SK-N-SH (cell line): Measurements from ENCODE around the gene FANCI. TPM values are rescaled to one million over a fixed set of nuclear protein-coding genes. Genes with fewer than 3 reads are reported as not detected.

Source experiments
- CTCF ChIA-PET: fragments of 300-600, 350-600 bp; formaldehyde crosslinking; extraction: SDS; loops from one replicate; lab custom pipeline; 2021; lab: Yijun Ruan, JAX
- POLR2A ChIA-PET: fragments of 350-600 bp; sonication (Branson Sonifier 250); formaldehyde crosslinking; extraction: SDS; loops from one replicate; lab custom pipeline; 2020; ENCODE audit warnings: antibody characterized with exemption, inconsistent platforms; lab: Yijun Ruan, JAX
- DNase-seq: peaks from one replicate; pipeline ENCODE4 v3.0.0; 2012
- H2AFZ ChIP-seq: fragments of 200-600 bp; sonication (generic); 2 replicates; pipeline ENCODE4 v1.8.1; 2016; ENCODE audit warnings: antibody characterized with exemption, mild to moderate bottlenecking, low read depth
- H3F3A ChIP-seq: fragments of 200-600 bp; sonication (generic); replicated peaks from 2 replicates; pipeline ENCODE3; 2016; ENCODE audit warnings: antibody characterized with exemption, mild to moderate bottlenecking; ENCODE audit not compliant: insufficient read depth
- H3K27ac ChIP-seq, 2 experiments: fragments of 200-500 bp in 1 of 2; fragments of 200-600 bp in 1 of 2; sonication (Bioruptor generic) in 1 of 2; sonication (generic), shearing (Covaris generic) in 1 of 2; 2 replicates each; pipeline versions ENCODE4 v1.5.1 to v1.6.1; 2014 to 2016; ENCODE audit warnings: low read depth in 2 of 2, inconsistent platforms in 1 of 2, low read length in 1 of 2, mild to moderate bottlenecking in 1 of 2, mixed read lengths in 1 of 2
- H3K27me3 ChIP-seq: fragments of 200-600 bp; sonication (generic), shearing (Covaris generic); 2 replicates; pipeline ENCODE4 v1.6.1; 2016; ENCODE audit warnings: mixed run types; ENCODE audit not compliant: insufficient read depth
- H3K36me3 ChIP-seq, 2 experiments: fragments of 200-500 bp in 1 of 2; fragments of 200-600 bp in 1 of 2; sonication (Bioruptor generic) in 1 of 2; sonication (generic) in 1 of 2; replicated peaks in 1 of 2; 2 replicates each; pipeline versions ENCODE3 to v1.5.1; 2014 to 2016; ENCODE audit warnings: low read length in 1 of 2, mild to moderate bottlenecking in 1 of 2; ENCODE audit not compliant: insufficient read depth in 2 of 2, control insufficient read depth in 1 of 2
- H3K4me1 ChIP-seq, 2 experiments: fragments of 200-500 bp in 1 of 2; fragments of 200-600 bp in 1 of 2; sonication (Bioruptor generic) in 1 of 2; sonication (generic), shearing (Covaris generic) in 1 of 2; 2 replicates each; pipeline versions ENCODE4 v1.5.1 to v1.6.1; 2014 to 2016; ENCODE audit warnings: low read depth in 1 of 2, low read length in 1 of 2, mixed run types in 1 of 2; ENCODE audit not compliant: insufficient read depth in 2 of 2, control insufficient read depth in 1 of 2
- H3K4me2 ChIP-seq: fragments of 200-600 bp; sonication (generic), shearing (Covaris generic); 2 replicates; pipeline ENCODE4 v1.6.1; 2017; ENCODE audit warnings: mixed run types
- H3K4me3 ChIP-seq, 2 experiments: fragments of 200-500 bp in 1 of 2; fragments of 200-600 bp in 1 of 2; sonication (Bioruptor generic) in 1 of 2; sonication (generic), shearing (Covaris generic) in 1 of 2; 2 replicates each; pipeline versions ENCODE4 v1.5.1 to v1.8.1; 2014 to 2016; ENCODE audit warnings: low read depth in 2 of 2, inconsistent platforms in 1 of 2, low read length in 1 of 2, mild to moderate bottlenecking in 1 of 2, mixed read lengths in 1 of 2, moderate library complexity in 1 of 2
- H3K79me2 ChIP-seq: fragments of 200-600 bp; sonication (generic); 2 replicates; pipeline ENCODE4 v1.8.1; 2017; ENCODE audit warnings: mild to moderate bottlenecking; ENCODE audit not compliant: insufficient read depth
- H3K9ac ChIP-seq: fragments of 200-600 bp; sonication (generic); 2 replicates; pipeline ENCODE4 v1.6.1; 2017; ENCODE audit warnings: mixed run types
- H3K9me2 ChIP-seq: fragments of 200-600 bp; sonication (generic); 2 replicates; pipeline ENCODE4 v1.6.1; 2017; ENCODE audit warnings: mixed run types
- H3K9me3 ChIP-seq: fragments of 200-600 bp; sonication (generic); 2 replicates; pipeline ENCODE4 v1.6.1; 2017; ENCODE audit warnings: mixed run types, mild to moderate bottlenecking, moderate library complexity
- H4K20me1 ChIP-seq: fragments of 200-600 bp; sonication (generic); 2 replicates; pipeline ENCODE4 v1.6.1; 2017; ENCODE audit warnings: mild to moderate bottlenecking, mixed run types; ENCODE audit not compliant: insufficient read depth
- CHD2 ChIP-seq: fragments of 150-350 bp; IDR thresholded peaks from 2 replicates; pipeline ENCODE4 v1.6.1; 2018; ENCODE audit warnings: low read length; ENCODE audit not compliant: partially characterized antibody
- CTCF ChIP-seq: fragments of 200-600 bp; sonication (generic); IDR thresholded peaks from 2 replicates; pipeline ENCODE4 v1.6.1; 2017; ENCODE audit warnings: antibody characterized with exemption, mild to moderate bottlenecking, moderate library complexity
- EP300 ChIP-seq, 2 experiments: IDR thresholded peaks; 2 replicates each; pipeline versions ENCODE4 v1.4.0 to v1.6.1; 2012; ENCODE audit warnings: borderline replicate concordance in 1 of 2, low read depth in 1 of 2, low read length in 1 of 2
- FOSL2 ChIP-seq: IDR thresholded peaks from 2 replicates; pipeline ENCODE4 v1.4.0; 2012; ENCODE audit warnings: low read depth, mild to moderate bottlenecking, moderate library complexity, borderline replicate concordance
- FOXM1 ChIP-seq: IDR thresholded peaks from 2 replicates; pipeline ENCODE4 v1.4.0; 2012; ENCODE audit warnings: low read depth, mild to moderate bottlenecking
- JUND ChIP-seq: IDR thresholded peaks from 2 replicates; pipeline ENCODE4 v1.4.0; 2012
- RAD21 ChIP-seq: IDR thresholded peaks from 2 replicates; pipeline ENCODE4 v1.6.1; 2012; ENCODE audit warnings: mild to moderate bottlenecking, low read length
- RCOR1 ChIP-seq: fragments of 150-350 bp; IDR thresholded peaks from 2 replicates; pipeline ENCODE4 v1.6.1; 2017; ENCODE audit warnings: antibody characterized with exemption, low read length
- RXRA ChIP-seq: IDR thresholded peaks from 2 replicates; pipeline ENCODE4 v1.4.0; 2012; ENCODE audit warnings: low read depth, mild to moderate bottlenecking, borderline replicate concordance
- SIN3A ChIP-seq: IDR thresholded peaks from 2 replicates; pipeline ENCODE4 v1.6.1; 2012; ENCODE audit warnings: low read depth, mild to moderate bottlenecking, low read length, moderate library complexity, borderline replicate concordance
- SMC3 ChIP-seq: IDR thresholded peaks from 2 replicates; pipeline ENCODE4 v1.6.1; 2012; ENCODE audit warnings: low read depth, low read length, improper control_type of control experiment
- USF1 ChIP-seq: IDR thresholded peaks from 2 replicates; pipeline ENCODE4 v1.4.0; 2012; ENCODE audit warnings: low read depth, borderline replicate concordance
- ZBTB33 ChIP-seq: IDR thresholded peaks from 2 replicates; pipeline ENCODE4 v1.4.0; 2012; ENCODE audit warnings: low read depth, borderline replicate concordance
- WGBS: methylation state at CpG from one replicate; pipeline ENCODE4 v1.1.6; 2017; ENCODE audit warnings: low lambda C conversion rate; 5-methylcytosine and 5-hydroxymethylcytosine counted together
- polyA plus RNA-seq, 3 experiments: library from polyadenylated mRNA; depleted of rRNA; stranded (reverse); fragments of >200 nt; gene quantifications; 2 replicates each; pipeline ENCODE4 v1.2.3, GENCODE V29; 2012

Gene FANCI
- polyA plus RNA-seq, 1 of the 3 experiments (the other 2 are of a cell fraction): 13.2 TPM

- no peak for TF ChIP-seq ZBTB33
- TF ChIP-seq RXRA: no peak
- TF ChIP-seq JUND: no peak
- TF ChIP-seq SMC3: no peak
These were observed 16.4 kb upstream of the FANCI start (continued) for GRCh38 chr15:89227425-89227824.

GRCh38 chr15:89230277-89230676 lies 13.5 kb upstream of the FANCI start:
- TF ChIP-seq RCOR1 (no peak), FOSL2 (no peak), FOXM1 (no peak), SIN3A (no peak), CHD2 (no peak), ZBTB33 (no peak), RAD21 (no peak), EP300 (IDR thresholded peaks at IDR 0.05; ENCODE audit: borderline replicate concordance in 1 of 2, low read depth in 1 of 2, low read length in 1 of 2) (no peak), CTCF (no peak), USF1 (no peak)
- Histone ChIP-seq H2AFZ (no peak overlapping the region), H3K9ac (no peak overlapping the region), H3K4me1 (no peaks in the 10 kb centered on the region), H3K79me2 (no peaks in the 10 kb centered on the region), H3K27ac (no peak overlapping the region), H3K27me3 (peaks cover 4% of the 10 kb centered on the region; the same call in 1 of the 2 replicates), H3K4me2 (no peak overlapping the region), H3K9me3 (no peaks in the 10 kb centered on the region), H3K9me2 (no peaks in the 10 kb centered on the region), H3F3A (no peaks in the 10 kb centered on the region), H3K4me3 (no peak overlapping the region), H3K36me3 (no peaks in the 10 kb centered on the region), H4K20me1 (no peaks in the 10 kb centered on the region)
- ChIA-PET CTCF (interaction anchor here (1.1 to 1.5 kb wide), 2 partner anchors 24 to 200 kb away, joined by 3 to 12 read pairs; no protein-coding TSS in a partner anchor), POLR2A (no interaction called here)
- no peak for DNase-seq
- WGBS: 54% methylated on average over 5 of the region's 5 CpGs
